Ovary (tissue), 9 donors: Measurements from ENCODE around the gene CTNNBL1. TPM values are rescaled to one million over a fixed set of nuclear protein-coding genes. Genes with fewer than 3 reads are reported as not detected.
"Not testable (repeated sequence)": the region's sequence is repeated elsewhere in the genome, so short reads cannot be mapped to it uniquely, and the experiment has no call there.

ENCODE experiments used
- DNase-seq, 5 donors: peaks; one replicate each; pipeline ENCODE4 v3.0.0-alpha.2; 2019 to 2020
- H3K27ac ChIP-seq, 2 donors: fragments of 200-600 bp; one replicate each; pipeline versions ENCODE4 v1.5.1 to v1.8.0; 2019 to 2022
- H3K27me3 ChIP-seq: fragments of 200-600 bp; one replicate; pipeline ENCODE4 v1.8.0; 2022
- H3K36me3 ChIP-seq: fragments of 200-600 bp; sonication (generic); one replicate; pipeline ENCODE4 v1.5.1; 2019
- H3K4me1 ChIP-seq: one replicate; pipeline ENCODE4 v1.8.1; 2013; ENCODE audit warnings: mild to moderate bottlenecking, moderate library complexity; ENCODE audit not compliant: insufficient read depth
- H3K4me3 ChIP-seq: fragments of 200-600 bp; sonication (generic); one replicate; pipeline ENCODE4 v1.5.1; 2017
- H3K9me3 ChIP-seq, 2 donors: fragments of 200-600 bp in 1 of 2; sonication (generic) in 1 of 2; one replicate each; pipeline versions ENCODE4 v1.5.1 to v1.8.1; 2013 to 2019; ENCODE audit warnings: mild to moderate bottlenecking in 1 of 2, moderate library complexity in 1 of 2
- CTCF ChIP-seq, 3 donors: fragments of 450-650 bp in 2 of 3; fragments of 200-600 bp in 1 of 3; IDR thresholded peaks; one replicate each; pipeline versions ENCODE4 v1.5.1 to v1.8.0; 2016 to 2022; ENCODE audit warnings: antibody characterized with exemption in 3 of 3, mild to moderate bottlenecking in 1 of 3
- EP300 ChIP-seq: sonication (generic); formaldehyde crosslinking; IDR thresholded peaks from one replicate; pipeline ENCODE4 v1.6.1; 2017; ENCODE audit warnings: antibody characterized with exemption
- POLR2A ChIP-seq: fragments of 450-650 bp; IDR thresholded peaks from one replicate; pipeline ENCODE4 v1.6.1; 2017; ENCODE audit warnings: antibody characterized with exemption, mild to moderate bottlenecking, moderate library complexity
- WGBS, 3 donors: extraction: QIAGEN DNeasy Blood & Tissue Kit in 1 of 3; methylation state at CpG; one replicate each; pipeline versions ENCODE4 v1.1.5 to v1.1.7; 2013 to 2017; 5-methylcytosine and 5-hydroxymethylcytosine counted together
- intact Hi-C, 4 donors: fragments of 100-400 bp; cut with DNase I; formaldehyde crosslinking; loops; one replicate each; pipeline versions ENCODE4 v1.11.0 to v1.15.1; 2022 to 2023
- polyA plus RNA-seq, 2 donors: library from polyadenylated mRNA; stranded (reverse); fragments of 200-250 nt in 1 of 2; fragments of 350-450 nt in 1 of 2; fragmentation: Illumina TruSeq in 1 of 2; extraction: RNeasy Lipid Tissue Mini Kit (QIAGEN cat#74804) in 1 of 2; gene quantifications; one replicate each; pipeline ENCODE4 v1.2.3, GENCODE V29; 2013 to 2014
- total RNA-seq, 7 donors: library from RNA; depleted of rRNA in 2 of 7; stranded (reverse); fragments of >200 nt in 2 of 7; fragmentation: NEBNext Ultra II Directional in 3 of 7; extraction: Animal tissue kit (Norgen Biotek cat#: 25700) in 3 of 7; gene quantifications; one replicate each; pipeline versions ENCODE4 v1.1.0 to v1.2.4, GENCODE V29; 2016 to 2023
- donor health status: DM: no; HTN: no; CAD: no; lungs with moderate emphysema.
- donor health status: DM: no; HTN: no; CAD: no.
- donor health status: Bipolar disorder and iron deficiency.
- donor health status: DM: yes; HTN: yes; CAD: no.
- donor health status: DM: no; HTN: no; CAD: no.
- donor health status: DM: yes; HTN: yes; CAD: no.

Gene CTNNBL1
- total and polyA plus RNA-seq, 9 donors = 17.3 to 58.7 (median 42.3) TPM

GRCh38 chr20:37676440-37676839 lies 17.4 kb upstream of the CTNNBL1 start:
- intact Hi-C loops = no loop called here
- H3K4me1 ChIP-seq = no peaks in the 10 kb centered on the region
- H3K4me3 ChIP-seq = no peak overlapping the region
- no peak overlapping the region for H3K27ac ChIP-seq
- 60 to 73% (median 68%) methylated on average over 7 of the region's 7 CpGs for WGBS, 3 donors
- no peaks in the 10 kb centered on the region for H3K36me3 ChIP-seq
- no peaks in the 10 kb centered on the region for H3K9me3 ChIP-seq
- no peaks in the 10 kb centered on the region for H3K27me3 ChIP-seq
- TF ChIP-seq EP300 (no peak), CTCF (IDR thresholded peaks at IDR 0.05) (no peak), POLR2A (no peak)
- no peak for DNase-seq

GRCh38 chr20:37677969-37678861 lies 15.6 kb upstream of the CTNNBL1 start:
- 31 to 44% (median 34%) methylated on average over 11 of the region's 11 CpGs for WGBS, 3 donors
- H3K9me3 ChIP-seq = no peaks in the 10 kb centered on the region
- no peaks in the 10 kb centered on the region for H3K27me3 ChIP-seq
- TF ChIP-seq CTCF (IDR thresholded peaks at IDR 0.05) (no peak), EP300 (no peak), POLR2A (no peak)
- H3K36me3 ChIP-seq = no peaks in the 10 kb centered on the region
- no peaks in the 10 kb centered on the region for H3K4me1 ChIP-seq
- no peak overlapping the region for H3K4me3 ChIP-seq
- DNase-seq = no peak
- intact Hi-C loops = no loop called here
- no peak overlapping the region for H3K27ac ChIP-seq

GRCh38 chr20:37679751-37680150 lies 14.1 kb upstream of the CTNNBL1 start:
- DNase-seq, H3K4me1 ChIP-seq, intact Hi-C loops, H3K36me3 ChIP-seq, H3K4me3 ChIP-seq, H3K9me3 ChIP-seq, H3K27ac ChIP-seq, H3K27me3 ChIP-seq: not testable (repeated sequence)
- 80 to 86% (median 85%) methylated on average over 4 of the region's 4 CpGs for WGBS, 3 donors

GRCh38 chr20:37680420-37680819 lies 13.4 kb upstream of the CTNNBL1 start:
- 32 to 54% (median 42%) methylated on average over 3 of the region's 3 CpGs for WGBS, 3 donors
- H3K4me3 ChIP-seq = no peak overlapping the region
- no peak for DNase-seq
- no peaks in the 10 kb centered on the region for H3K27me3 ChIP-seq
- H3K36me3 ChIP-seq = no peaks in the 10 kb centered on the region
- TF ChIP-seq CTCF (IDR thresholded peaks at IDR 0.05) (no peak), EP300 (no peak), POLR2A (no peak)
- no peaks in the 10 kb centered on the region for H3K9me3 ChIP-seq
- no peak overlapping the region for H3K27ac ChIP-seq
- no peaks in the 10 kb centered on the region for H3K4me1 ChIP-seq
- intact Hi-C loops = no loop called here

GRCh38 chr20:37681384-37682112 lies 12.3 kb upstream of the CTNNBL1 start:
- Histone ChIP-seq H3K9me3 (no peaks in the 10 kb centered on the region), H3K36me3 (no peaks in the 10 kb centered on the region), H3K4me3 (no peak overlapping the region), H3K27me3 (no peaks in the 10 kb centered on the region), H3K4me1 (no peaks in the 10 kb centered on the region), H3K27ac (no peak overlapping the region)
- WGBS, 3 donors = 51 to 56% (median 52%) methylated on average over 10 of the region's 10 CpGs
- DNase-seq = no peak
- TF ChIP-seq CTCF (IDR thresholded peaks at IDR 0.05) = no peak
- no peak for TF ChIP-seq EP300
- TF ChIP-seq POLR2A = no peak
- intact Hi-C loops = no loop called here

GRCh38 chr20:37683146-37683545 lies 10.7 kb upstream of the CTNNBL1 start:
- H3K9me3 ChIP-seq, intact Hi-C loops, H3K27ac ChIP-seq, H3K4me1 ChIP-seq, H3K4me3 ChIP-seq, DNase-seq, H3K27me3 ChIP-seq, H3K36me3 ChIP-seq: not testable (repeated sequence)
- 61 to 67% (median 64%) methylated on average over 9 of the region's 9 CpGs for WGBS, 3 donors
